GM23248 (cell line): ENCODE data around the gene SPATA31A7.
"Not testable (repeated sequence)": the region's sequence is repeated elsewhere in the genome, so short reads cannot be mapped to it uniquely, and the experiment has no call there.

Source experiments
- EZH2 ChIP-seq: fragments of 200-600 bp; sonication (generic); IDR thresholded peaks from 2 replicates; pipeline ENCODE4 v1.6.1; 2018; ENCODE audit warnings: antibody characterized with exemption, mild to moderate bottlenecking; ENCODE audit not compliant: insufficient read depth, poor library complexity, severe bottlenecking
- EZH2phosphoT487 ChIP-seq: fragments of 200-600 bp; sonication (generic); IDR thresholded peaks from 2 replicates; pipeline ENCODE4 v1.6.1; 2018; ENCODE audit warnings: antibody characterized with exemption, moderate library complexity, mild to moderate bottlenecking, low read depth; ENCODE audit not compliant: insufficient read depth

GRCh38 chr9:61226438-61226837, 36.6 kb downstream of the SPATA31A7 start:
- not testable (repeated sequence) for TF ChIP-seq EZH2, EZH2phosphoT487
